Adrenal gland (tissue), 5 donors: ENCODE data around the gene CCDC174.

Experiments
- CTCF ChIP-seq, 6 experiments: fragments of 450-650 bp in 4 of 6; fragments of 200-600 bp in 2 of 6; sonication (generic) in 1 of 6; IDR thresholded peaks; 1 replicate in 5 of 6; 2 replicates in 1 of 6; pipeline versions ENCODE4 v1.5.1 to v1.8.0; 2016 to 2021; ENCODE audit warnings: antibody characterized with exemption in 6 of 6, mild to moderate bottlenecking in 2 of 6, moderate library complexity in 1 of 6
- POLR2A ChIP-seq, 2 donors: fragments of 450-650 bp; IDR thresholded peaks; one replicate each; pipeline ENCODE4 v1.6.1; 2017; ENCODE audit warnings: antibody characterized with exemption in 2 of 2, mild to moderate bottlenecking in 2 of 2, moderate library complexity in 1 of 2
- donor health status: DM: no; HTN: no; CAD: no.

GRCh38 chr3:14633819-14634424 is 17.6 kb upstream of the CCDC174 start:
- TF ChIP-seq CTCF (IDR thresholded peaks at IDR 0.05) (peak; percentile 47 to 78 (median 66)), POLR2A (IDR thresholded peaks at IDR 0.05) (no peak)
